T follicular helper cell (primary cell): ENCODE data around the gene CDK7.
"Not testable (repeated sequence)": the region's sequence is repeated elsewhere in the genome, so short reads cannot be mapped to it uniquely, and the experiment has no call there.

ENCODE experiments used
- DNase-seq: peaks from one replicate; pipeline ENCODE4 v3.0.0-alpha.2; 2020; ENCODE audit warnings: low read depth

Gene CDK7

GRCh38 chr5:69237877-69238276 is 3.2 kb downstream of the CDK7 start:
- DNase-seq = no peak

- no peak for DNase-seq
These were observed 4.1 kb downstream of the CDK7 start for GRCh38 chr5:69238760-69239251.

- DNase-seq = no peak
These were observed 7.7 kb downstream of the CDK7 start for GRCh38 chr5:69242215-69242927.

- no peak for DNase-seq
These were observed 10.3 kb downstream of the CDK7 start for GRCh38 chr5:69245031-69245430.

GRCh38 chr5:69248019-69248418 is 13.3 kb downstream of the CDK7 start:
- no peak for DNase-seq

- DNase-seq = no peak
These were observed 15.9 kb downstream of the CDK7 start for GRCh38 chr5:69250593-69250992.

- no peak for DNase-seq
These were observed 17.8 kb downstream of the CDK7 start for GRCh38 chr5:69252437-69252836.

- not testable (repeated sequence) for DNase-seq
These were observed 21.3 kb downstream of the CDK7 start for GRCh38 chr5:69255940-69256339.

- no peak for DNase-seq
These were observed 22.9 kb downstream of the CDK7 start for GRCh38 chr5:69257577-69257976.

GRCh38 chr5:69261034-69261433 is 26.3 kb downstream of the CDK7 start:
- no peak for DNase-seq

- no peak for DNase-seq
These were observed 31.2 kb downstream of the CDK7 start for GRCh38 chr5:69265931-69266330.

GRCh38 chr5:69268899-69269298 is 34.2 kb downstream of the CDK7 start:
- no peak for DNase-seq

- DNase-seq = no peak
These were observed 36.2 kb downstream of the CDK7 start for GRCh38 chr5:69270840-69271239.

GRCh38 chr5:69271376-69271775 is 36.7 kb downstream of the CDK7 start:
- DNase-seq = no peak

- no peak for DNase-seq
These were observed 40.9 kb downstream of the CDK7 start for GRCh38 chr5:69275563-69275962.

GRCh38 chr5:69276422-69277174 is 41.9 kb downstream of the CDK7 start:
- DNase-seq = no peak

- DNase-seq = no peak
These were observed 44.8 kb downstream of the CDK7 start for GRCh38 chr5:69279517-69279916.

- DNase-seq = no peak
These were observed 46.4 kb downstream of the CDK7 start for GRCh38 chr5:69281114-69281513.

- DNase-seq = no peak
These were observed 49.5 kb downstream of the CDK7 start for GRCh38 chr5:69284203-69284602.

GRCh38 chr5:69285448-69286116 is 50.9 kb downstream of the CDK7 start:
- DNase-seq = no peak

GRCh38 chr5:69288069-69288468 is 53.4 kb downstream of the CDK7 start:
- no peak for DNase-seq

GRCh38 chr5:69288688-69289087 is 54.0 kb downstream of the CDK7 start:
- DNase-seq = no peak

- DNase-seq = no peak
These were observed 57.6 kb downstream of the CDK7 start for GRCh38 chr5:69292306-69292705.
